ENCODE results near the gene RHO. TPM values are rescaled to one million over a fixed set of nuclear protein-coding genes. Genes with fewer than 3 reads are reported as not detected.

Gene RHO
- total RNA-seq, 1 experiment from 2014 or later, result not detected

GRCh38 chr3:129579991-129580390, 51.6 kb downstream of the RHO start:
- H2BK120ac ChIP-seq (ENCODE audit: low read depth, low read length, poor library complexity, severe bottlenecking), result no peak overlapping the region
- WGBS (ENCODE audit: extremely low coverage, insufficient read length, low lambda C conversion rate), result no CpG with 5 or more reads among the region's 10 CpGs
- no peak overlapping the region for H3K4ac ChIP-seq (ENCODE audit: low read depth, low read length)
- H3K79me2 ChIP-seq (ENCODE audit: insufficient read depth, low read length), result no peaks in the 10 kb centered on the region
- no peaks in the 10 kb centered on the region for H3K23me2 ChIP-seq (ENCODE audit: insufficient read length, low read depth, low read length, poor library complexity, severe bottlenecking)
- no peak overlapping the region for H4K5ac ChIP-seq (ENCODE audit: insufficient read length, low read depth, low read length)
- H4K8ac ChIP-seq (replicated peaks; ENCODE audit: insufficient read length, low read depth, low read length), result no peak overlapping the region
- no peaks in the 10 kb centered on the region for H3K9me3 ChIP-seq (ENCODE audit: control insufficient read depth, low read depth, low read length)
- H3K9me3 Mint-ChIP-seq, result no peaks in the 10 kb centered on the region
- no peak overlapping the region for H3K4me2 ChIP-seq (ENCODE audit: insufficient read depth, insufficient read length, low read length)
- no peak overlapping the region for H4K91ac ChIP-seq (ENCODE audit: insufficient read length, low read depth, low read length)
- no peak overlapping the region; a peak in 1 of 7 replicates for H3K27ac Mint-ChIP-seq
- H3K9ac ChIP-seq (ENCODE audit: extremely low read depth, insufficient read length, low read length), result no peak overlapping the region
- H3K23ac ChIP-seq (ENCODE audit: insufficient read length, low read depth, low read length), result no peak overlapping the region
- H3K27ac ChIP-seq (ENCODE audit: insufficient read length, low read depth, low read length), result no peak overlapping the region
- peaks cover 11 to 12% of the 10 kb centered on the region in 2 experiments for H3K4me1 Mint-ChIP-seq
- no peak overlapping the region for H2BK15ac ChIP-seq (ENCODE audit: low read depth, low read length)
- no peak for DNase-seq
- no peak overlapping the region for H2BK12ac ChIP-seq (ENCODE audit: insufficient read length, low read depth, low read length)
- H4K20me1 ChIP-seq (ENCODE audit: control insufficient read depth, insufficient read depth, insufficient read length), result no peaks in the 10 kb centered on the region
- H3K27me3 ChIP-seq (ENCODE audit: insufficient read depth, low read length), result no peaks in the 10 kb centered on the region
- no peak overlapping the region for H2AK5ac ChIP-seq (ENCODE audit: insufficient read length, low read length)
- no peak overlapping the region for H3K18ac ChIP-seq (ENCODE audit: insufficient read length, low read depth, low read length)
- no peaks in the 10 kb centered on the region for H3K27me3 Mint-ChIP-seq (ENCODE audit: low read depth)
- no peak overlapping the region for H3K14ac ChIP-seq (ENCODE audit: insufficient read depth, low read length)
- no peak overlapping the region for H3K4me3 Mint-ChIP-seq
- H3K4me1 ChIP-seq (ENCODE audit: insufficient read depth, low read length), result no peaks in the 10 kb centered on the region
- no peak overlapping the region for H3T11ph ChIP-seq (ENCODE audit: low read length)
- H2BK5ac ChIP-seq (ENCODE audit: insufficient read length, low read length), result no peak overlapping the region
- TF ChIP-seq CTCF (conservative IDR thresholded peaks at IDR 0.05), result no peak
- no peak overlapping the region for H2BK20ac ChIP-seq (ENCODE audit: low read depth, low read length, poor library complexity, severe bottlenecking)
- no peaks in the 10 kb centered on the region for H3K79me1 ChIP-seq (ENCODE audit: insufficient read depth, low read depth, low read length, poor library complexity, severe bottlenecking)
- H3K56ac ChIP-seq (ENCODE audit: insufficient read length, low read depth, low read length), result no peak overlapping the region
- peaks cover 0 to 4% (median 0%) of the 10 kb centered on the region in 3 experiments; a peak in 3 of 7 replicates for H3K36me3 Mint-ChIP-seq (ENCODE audit: insufficient read depth in 1 of 3, low read depth in 3 of 3)
- H2AFZ ChIP-seq (ENCODE audit: low read length), result no peak overlapping the region
